Stimulated activated naive CD8-positive, alpha-beta T cell treated with anti-CD3 and anti-CD28 coated beads, Interleukin-15, Interleukin-2, amounts not matched to agents 100 U/mL and 50 U/mL, for 24 hours (primary cell): ENCODE measurements around the gene KSR1.
A peak's percentile ranks its signal among the peaks of the same experiment; 100 is the strongest.
"Not testable (repeated sequence)": the region's sequence is repeated elsewhere in the genome, so short reads cannot be mapped to it uniquely, and the experiment has no call there.

ENCODE experiments used
- ATAC-seq: fragments of 150-1000 bp; cut with Tn5 transposase; one replicate; pipeline ENCODE4 v1.10.0; 2021
- DNase-seq: peaks from one replicate; pipeline ENCODE4 v3.0.0; 2021

The KSR1 gene

DNA sequence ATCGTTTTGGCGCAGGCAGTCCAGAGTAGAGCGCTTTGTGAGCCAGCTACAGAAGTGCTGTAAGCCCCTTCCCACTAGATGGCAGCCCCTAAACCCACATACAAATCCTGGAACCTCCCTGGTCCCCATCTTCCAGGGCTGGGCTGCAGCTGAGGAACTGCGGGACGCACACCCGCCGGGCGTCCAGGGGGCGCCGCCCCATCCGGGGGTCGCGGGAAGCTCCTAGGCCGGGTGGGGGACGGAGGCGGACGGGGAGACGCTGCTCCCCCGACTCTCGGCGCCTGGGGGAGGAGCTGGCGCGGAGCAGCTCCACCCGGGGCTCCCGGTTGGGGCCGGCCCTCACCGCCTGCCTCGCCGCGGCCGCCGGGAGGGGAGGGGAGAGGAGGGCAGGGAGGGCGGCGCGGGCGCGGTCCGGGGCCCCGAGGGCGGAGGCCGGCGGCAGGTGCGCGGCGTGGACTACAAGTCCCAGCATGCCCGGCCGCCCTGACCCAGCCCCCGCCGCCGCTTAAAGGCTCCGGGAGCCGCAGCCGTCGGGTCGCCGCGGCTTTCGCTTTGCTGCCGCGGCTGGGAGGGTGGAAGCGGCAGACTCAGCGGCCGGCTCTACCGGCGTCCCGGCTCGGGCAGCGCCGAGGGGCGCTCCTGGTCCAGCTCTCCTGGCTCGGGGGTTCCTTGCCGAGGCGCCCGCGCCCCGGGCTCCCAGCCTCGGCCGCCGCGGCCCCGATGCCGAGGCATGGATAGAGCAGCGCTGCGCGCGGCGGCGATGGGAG, at the start of gene KSR1:
TSS of gene KSR1 (plus strand) at position 535 of the 767 bp plus-strand sequence. CDS start at position 731, 196 bp downstream.
- DNase-seq, result peak; percentile 88
- peak; percentile 95 for ATAC-seq

DNA sequence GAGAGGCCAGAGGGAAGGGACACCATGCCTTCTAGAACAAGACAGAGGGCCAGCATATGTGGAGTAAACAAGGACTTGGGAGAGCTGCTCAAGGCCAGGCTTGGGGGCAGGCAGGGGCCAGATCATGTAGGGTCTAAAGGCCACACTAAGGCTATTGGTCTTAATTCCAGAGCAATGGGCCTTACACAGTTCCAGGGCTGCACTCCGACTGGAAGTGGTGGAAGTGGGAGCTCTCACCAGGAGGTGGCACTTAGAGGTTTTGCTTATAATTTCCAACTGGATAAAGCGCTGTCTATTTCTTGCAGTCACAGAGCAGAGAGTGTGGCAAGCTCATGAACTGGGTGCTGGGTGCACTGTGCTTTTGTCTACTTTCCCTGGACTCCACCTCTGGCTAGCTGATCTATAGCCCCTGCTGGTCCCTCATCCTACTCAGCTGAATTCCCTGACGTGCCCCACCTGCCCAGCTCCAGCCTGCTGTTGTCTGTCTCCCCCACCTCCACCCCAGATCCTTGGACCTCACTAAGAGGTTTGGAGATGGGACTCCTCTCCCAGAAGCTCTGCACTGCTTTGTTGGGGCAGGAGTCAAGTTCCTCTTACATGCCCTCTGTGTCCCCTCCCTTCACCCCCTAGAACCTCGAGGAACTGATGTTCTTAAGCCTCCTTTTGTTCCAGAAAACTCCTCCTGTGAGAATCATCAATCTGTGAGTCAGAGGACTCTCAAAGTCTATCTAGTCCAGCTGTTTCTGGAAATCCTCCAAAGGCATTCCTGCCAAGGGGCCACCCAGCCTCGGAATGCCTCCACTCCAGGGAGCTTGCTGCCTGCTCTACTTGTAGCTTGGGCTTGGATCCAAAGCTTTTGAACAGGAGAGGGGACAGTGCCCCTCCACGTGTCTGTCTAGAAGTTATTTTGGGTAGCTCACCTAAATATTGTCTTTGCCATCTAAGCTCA, 48.1 kb upstream of the KSR1 start:
- no peak for ATAC-seq
- no peak for DNase-seq

DNA sequence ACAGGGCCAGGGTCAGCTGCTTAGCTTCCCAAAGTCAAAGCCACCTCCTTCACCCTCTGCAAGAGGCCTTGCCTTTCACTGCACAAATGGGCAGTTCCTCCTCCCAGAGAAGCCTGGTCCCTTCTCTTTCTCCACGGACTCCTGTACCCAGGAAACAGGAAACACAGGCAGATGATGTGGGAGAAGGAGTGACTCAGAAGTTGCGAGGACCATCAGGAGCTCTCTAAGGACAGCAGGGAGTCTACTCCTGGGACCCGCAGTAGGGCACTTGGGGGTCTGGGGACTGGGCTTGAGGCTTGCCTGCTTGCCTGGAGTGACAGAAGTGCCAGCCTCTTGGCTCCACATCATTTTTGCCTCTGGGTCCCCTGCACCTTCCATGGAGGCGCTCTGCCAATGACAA, 47.4 kb upstream of the KSR1 start:
- DNase-seq (no peak), ATAC-seq (no peak)

DNA sequence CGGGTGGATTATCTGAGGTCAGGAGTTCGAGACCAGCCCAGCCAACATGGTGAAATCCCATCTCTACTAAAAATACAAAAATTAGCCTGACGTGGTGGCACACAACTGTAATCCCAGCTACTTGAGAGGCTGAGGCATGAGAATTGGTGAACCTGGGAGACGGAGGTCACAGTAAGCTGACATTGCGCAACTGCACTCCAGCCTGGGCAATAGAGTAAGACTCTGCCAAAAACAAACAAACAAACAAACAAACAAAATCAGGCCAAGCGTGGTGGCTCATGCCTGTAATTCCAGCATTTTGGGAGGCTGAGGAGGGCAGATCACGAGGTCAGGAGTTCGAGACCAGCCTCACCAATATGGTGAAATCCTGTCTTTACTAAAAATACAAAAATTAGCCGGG, 44.1 kb upstream of the KSR1 start:
- DNase-seq, ATAC-seq: not testable (repeated sequence)

DNA sequence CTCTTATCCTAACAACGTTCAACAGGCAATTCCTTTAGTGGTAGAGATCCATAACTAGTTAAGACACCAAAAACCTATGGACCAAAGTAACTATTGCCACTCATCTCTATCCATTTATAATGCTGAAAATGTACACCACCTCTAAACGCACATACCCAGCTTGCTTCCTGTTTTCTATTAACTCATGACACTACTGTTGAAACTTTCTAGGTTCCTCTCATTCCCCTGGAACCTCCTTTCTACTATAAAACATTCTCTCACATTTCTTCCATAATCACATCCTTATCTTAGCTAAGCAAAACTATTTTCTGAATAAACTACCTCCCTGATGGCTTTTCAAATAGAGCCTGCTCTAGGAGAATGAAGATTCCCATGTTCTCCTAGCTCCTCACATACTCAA, 42.9 kb upstream of the KSR1 start:
- ATAC-seq, result no peak

DNA sequence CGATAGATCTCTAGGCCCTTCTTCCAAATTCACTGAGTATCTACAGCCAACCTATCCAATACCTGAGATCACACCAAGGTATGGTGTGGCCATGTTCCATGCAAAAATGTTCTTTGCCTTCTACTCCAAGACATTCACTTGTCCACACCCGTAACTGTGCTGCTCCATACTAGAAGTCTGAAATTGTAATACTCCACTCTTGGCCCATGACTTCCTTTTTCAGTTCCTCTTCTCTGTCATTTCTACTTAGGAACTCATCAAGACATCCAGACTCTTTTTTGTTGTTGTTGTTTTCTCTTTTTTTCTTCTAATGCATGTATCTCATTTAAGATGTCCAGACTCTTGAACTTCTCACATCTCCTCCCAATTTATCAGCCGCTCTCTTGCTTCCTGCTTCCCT, 42.5 kb upstream of the KSR1 start:
- DNase-seq (no peak), ATAC-seq (no peak)

More for the DNA sequence above, 42.9 kb upstream of the KSR1 start:
- no peak for DNase-seq

DNA sequence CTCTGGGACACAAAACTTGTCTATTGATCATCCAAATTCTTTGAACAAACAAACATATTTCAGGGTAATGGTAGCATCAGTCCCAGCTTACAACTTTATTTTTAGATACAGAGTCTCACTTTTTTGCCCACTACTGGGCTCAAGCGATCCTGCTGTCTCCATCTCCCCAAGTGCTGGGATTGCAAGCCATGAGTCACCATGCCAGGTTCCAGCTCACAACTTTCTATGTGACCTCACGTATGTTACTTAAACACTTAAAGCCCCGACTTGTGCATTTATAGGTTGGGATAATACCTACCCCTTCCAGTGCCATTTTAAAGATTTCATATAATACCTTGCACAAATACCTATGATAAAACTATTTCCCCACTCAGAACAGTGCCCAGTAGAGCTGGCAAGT, 42.0 kb upstream of the KSR1 start:
- ATAC-seq (no peak), DNase-seq (no peak)

DNA sequence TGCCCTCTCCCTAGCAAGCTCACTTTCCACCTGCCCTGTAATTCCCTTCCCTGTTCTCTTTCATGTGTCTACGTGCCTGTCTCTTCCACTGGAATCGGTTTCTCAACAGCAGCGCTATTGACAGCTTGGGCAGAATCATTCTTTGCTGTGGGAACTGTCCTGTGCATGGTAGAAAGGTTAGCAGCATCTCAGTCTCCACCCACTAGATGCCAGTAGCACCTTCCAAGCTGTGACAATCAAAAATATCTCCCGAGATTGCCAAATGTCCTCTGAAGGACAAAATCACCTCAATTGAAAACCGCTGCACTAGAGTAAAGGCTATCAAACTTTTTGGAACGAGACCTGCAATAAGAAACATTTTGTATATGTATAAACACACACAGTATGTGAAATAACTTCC, 41.6 kb upstream of the KSR1 start:
- ATAC-seq, result no peak
- DNase-seq, result no peak

DNA sequence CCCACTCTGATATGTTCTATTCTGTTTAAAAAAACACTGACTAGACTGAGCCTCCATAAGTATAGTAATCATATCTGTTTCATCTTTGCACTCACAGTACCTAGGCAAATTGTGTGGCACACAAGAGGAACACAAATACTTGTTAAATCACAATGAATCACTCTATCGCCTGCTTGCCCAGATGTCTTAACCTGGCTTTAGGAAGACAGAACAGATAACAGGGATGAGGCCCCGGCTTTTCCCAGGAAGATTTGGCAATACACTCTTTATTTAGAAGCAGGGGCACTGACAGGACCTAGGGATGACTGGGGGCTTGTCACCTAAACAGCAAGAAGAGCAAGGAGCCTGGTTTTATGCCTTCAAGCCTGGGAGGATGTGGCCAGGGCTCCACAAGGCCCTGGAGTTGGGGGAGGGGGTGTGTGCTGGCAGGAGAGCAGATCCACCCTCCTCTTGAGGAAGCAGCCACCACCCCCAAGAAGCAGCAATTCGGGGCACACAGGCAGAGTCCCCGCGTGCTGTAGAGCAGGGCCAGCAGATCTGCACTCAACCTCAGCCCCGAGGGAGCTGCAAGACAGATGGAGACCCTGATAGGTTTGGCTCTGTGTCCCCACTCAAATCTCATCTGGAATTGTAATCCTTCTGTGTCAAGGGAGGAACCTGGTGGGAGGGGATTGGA, 41.0 kb upstream of the KSR1 start:
- no peak for DNase-seq
- ATAC-seq, result no peak

DNA sequence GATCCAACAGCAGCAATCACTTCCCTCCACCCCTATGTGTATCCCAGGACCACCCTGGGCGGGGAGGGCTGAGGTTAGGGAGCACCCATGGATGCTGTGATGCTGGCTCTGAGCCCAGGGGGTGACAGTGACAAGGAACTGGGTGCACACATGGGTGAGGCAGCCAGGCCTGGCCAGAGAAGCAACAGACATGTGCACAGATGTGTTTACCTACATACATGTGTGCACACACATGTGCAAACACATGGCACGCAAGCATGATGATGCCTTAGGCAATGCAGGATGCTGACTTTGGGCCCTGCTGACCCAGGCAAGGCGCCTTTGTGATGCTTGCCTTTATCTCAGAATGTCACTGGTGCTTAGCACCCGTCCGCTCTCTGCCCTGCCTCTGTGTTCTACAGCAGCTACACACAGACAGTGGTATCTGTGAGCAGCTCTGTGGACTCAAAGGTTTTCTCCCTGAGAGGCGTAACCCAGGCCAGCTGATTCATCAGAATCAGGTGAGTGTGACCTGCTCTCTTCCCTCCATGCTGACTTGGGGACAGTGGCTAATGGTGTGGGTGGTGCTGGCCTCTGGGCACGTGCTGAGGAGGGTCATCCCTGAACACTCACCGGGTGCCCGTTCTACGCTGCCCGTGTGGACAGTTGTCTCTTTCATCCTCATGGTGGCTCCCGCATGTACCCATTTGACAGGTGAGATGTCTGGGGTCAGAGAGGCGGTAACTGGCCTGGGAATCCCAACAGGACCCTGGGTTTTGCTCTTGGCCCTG, 38.5 kb upstream of the KSR1 start:
- no peak for DNase-seq

DNA sequence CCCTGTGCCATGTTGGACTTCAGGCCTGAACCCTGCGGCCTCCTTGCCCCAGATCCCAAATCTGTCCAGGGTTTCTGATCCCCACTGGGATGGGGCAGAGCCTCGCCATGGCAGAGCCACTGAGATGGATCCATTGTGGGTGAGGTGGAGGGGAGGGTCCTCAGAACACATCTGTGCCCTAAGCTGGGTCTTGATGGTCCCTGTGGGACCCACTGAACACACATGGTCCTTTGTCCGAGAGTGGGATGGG, 38.0 kb upstream of the KSR1 start:
- DNase-seq (no peak), ATAC-seq (no peak)

More for the DNA sequence above, 38.5 kb upstream of the KSR1 start:
- ATAC-seq, result no peak

DNA sequence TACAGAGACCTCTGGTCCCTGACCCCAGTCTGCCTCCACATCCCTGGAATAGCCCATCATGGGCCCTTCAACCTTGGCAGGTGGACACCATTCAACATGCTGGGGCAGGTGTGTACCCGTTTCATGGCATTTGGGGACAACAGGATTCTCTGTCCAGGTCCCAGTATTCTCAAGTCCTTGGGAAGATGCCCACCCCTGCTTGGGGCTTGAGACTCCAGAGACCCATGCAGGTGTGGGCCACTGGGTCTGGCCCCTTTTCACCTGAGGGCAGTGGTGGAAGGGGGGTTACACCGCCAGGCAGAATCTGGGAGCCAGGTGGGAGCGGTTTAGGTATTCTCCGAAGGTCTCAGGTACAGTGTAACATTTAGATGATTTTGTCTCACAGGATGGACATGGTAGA, 37.1 kb upstream of the KSR1 start:
- no peak for DNase-seq
- no peak for ATAC-seq

DNA sequence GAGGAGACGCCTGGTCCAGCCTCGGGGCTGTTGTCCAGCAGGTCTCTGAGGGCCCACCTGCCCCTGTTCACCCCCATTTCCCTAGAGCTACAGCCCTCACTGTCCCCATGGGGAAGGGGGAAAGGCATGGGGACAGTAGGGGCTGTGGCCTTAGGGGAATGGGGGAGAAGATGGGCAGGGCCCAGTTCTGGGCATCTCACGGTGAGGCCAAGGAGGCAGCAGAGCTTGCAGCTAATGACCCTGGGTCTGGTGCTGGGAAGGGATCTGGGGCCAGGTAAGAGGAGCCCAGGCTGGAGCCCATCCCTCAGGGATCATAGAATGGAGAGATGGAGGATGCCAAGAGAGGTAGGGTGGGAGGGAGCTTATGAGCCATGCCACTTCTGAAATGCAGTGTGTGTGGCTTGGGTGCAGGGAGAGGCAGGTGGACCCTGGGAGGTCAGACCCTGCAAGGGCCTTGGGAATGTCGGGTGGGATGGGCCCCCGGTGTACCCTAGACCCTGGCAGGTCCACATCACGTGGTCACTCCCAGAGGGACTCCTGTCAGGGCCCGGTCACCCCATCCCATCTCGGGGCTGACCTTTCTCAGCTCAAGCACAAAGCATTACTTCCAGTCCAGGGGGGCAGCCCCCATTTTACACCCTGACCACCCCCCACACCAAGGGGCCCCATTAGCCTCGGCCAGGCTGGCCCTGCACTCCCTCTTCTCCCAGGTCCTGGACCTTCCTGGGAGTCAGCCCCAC, 35.9 kb upstream of the KSR1 start:
- no peak for ATAC-seq
- DNase-seq, result no peak

DNA sequence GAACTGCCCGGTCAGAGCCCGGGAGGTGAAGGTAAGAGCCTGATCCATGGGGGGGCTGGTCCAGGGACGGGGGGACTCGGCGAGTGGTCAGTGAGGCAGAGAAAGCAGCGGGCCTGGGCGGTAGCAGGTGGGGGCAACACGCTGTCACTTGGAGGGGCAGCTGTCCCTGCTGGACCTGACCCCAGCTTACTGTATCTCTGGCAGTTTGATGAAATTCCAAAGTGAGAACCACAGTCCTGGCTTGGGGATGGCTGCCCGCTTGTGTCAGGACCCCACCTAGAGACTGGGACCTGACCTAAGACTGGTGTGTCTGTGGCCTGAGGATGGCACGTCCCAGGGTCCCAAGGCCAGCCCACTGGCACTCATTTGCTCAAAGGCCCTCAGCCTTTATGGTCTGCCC, 35.1 kb upstream of the KSR1 start:
- ATAC-seq, result no peak
- no peak for DNase-seq

DNA sequence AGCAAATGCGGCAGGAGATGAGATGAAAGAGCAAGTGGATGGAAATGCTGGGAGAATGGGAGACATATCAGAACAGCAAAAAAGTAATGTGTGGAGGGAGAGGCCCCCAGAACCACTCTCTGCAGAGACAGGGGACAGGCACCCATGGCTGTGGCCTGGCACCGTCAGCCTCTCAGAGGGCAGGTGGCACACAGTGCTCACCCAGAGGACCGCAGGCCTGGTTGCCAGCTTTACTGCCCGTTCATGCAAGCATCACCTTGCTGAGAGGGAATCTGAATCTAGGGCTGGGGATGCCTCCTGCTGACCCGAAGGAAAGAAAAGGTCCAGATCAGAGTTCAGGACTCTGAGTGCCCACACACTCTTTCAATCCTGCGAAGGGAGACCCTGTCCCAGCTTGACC, 34.6 kb upstream of the KSR1 start:
- DNase-seq, ATAC-seq: not testable (repeated sequence)

DNA sequence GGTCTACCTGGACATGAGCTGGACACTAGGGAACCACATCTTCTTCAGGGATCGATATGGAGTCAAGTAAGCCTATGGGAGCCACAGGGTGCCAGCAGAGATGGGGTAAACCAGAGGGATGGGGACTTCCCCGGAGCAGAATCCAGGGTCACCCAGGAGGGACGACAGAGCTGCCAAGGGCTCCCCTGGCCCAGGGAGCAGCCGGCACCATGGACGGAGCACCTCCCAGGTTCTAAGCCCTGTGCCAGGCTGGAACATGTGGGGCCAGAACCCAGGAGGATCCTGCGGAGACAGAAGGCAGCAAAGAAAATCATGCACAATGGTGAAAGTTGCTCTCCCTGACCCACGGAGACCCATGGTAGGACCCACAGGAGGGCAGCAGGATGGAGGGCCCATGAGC, 33.6 kb upstream of the KSR1 start:
- DNase-seq (no peak), ATAC-seq (no peak)

DNA sequence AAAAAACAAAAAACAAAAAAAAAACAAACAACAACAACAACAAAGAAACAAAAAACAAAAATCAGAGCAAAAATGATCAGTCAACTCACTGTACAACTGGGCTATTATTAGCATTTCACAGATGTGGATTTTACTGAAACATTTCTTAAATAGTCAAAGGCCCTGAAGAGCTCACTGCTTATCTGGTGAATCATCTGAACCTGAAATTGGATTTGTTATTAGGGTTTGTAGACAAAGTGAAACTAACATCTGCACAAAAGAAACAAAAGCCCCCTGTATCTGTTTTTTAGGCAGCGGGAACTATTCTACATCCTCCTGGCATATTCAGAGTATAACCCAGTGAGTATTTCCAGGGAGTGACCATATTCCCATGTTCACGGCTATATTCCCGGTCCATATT, 32.6 kb upstream of the KSR1 start:
- no peak for DNase-seq
- ATAC-seq, result no peak

DNA sequence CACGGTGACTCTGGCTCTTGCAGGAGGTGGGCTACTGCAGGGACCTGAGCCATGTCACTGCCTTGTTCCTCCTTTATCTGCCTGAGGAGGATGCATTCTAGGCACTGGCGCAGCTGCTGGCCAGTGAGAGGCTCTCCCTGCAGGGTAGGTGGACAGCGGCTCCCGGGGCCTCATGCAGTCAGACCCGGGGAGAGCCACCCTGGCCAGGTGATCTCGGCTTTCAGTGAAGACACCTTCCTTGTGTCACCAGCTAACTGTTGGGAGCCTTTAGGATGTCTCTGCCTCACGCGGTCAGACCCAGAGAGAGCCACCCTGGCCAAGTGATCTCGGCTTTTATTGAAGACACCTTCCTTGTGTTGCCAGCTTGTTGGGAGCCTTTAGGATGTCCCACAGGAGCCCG, 31.7 kb upstream of the KSR1 start:
- DNase-seq, result no peak

DNA sequence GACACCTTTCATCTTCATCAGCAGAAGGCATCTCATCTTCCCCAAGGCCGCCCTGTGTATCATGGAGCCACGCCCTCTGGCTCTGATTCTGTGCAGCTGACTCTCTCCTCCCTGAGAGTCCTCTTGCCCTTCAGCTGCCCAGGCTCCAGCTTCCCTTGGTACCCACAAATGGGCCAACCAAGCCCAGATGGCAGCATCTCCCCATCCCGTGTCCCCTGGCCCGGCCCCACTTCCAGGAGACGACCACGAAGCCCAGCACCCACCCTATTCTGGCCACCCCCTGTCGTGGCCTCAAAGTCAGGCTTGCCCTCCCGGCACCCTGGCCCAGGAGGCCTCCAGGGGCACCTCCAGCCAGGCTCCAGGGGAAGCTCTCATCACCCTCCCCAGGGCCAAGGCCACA, 31.3 kb upstream of the KSR1 start:
- DNase-seq (no peak), ATAC-seq (no peak)

More for the DNA sequence above, 31.7 kb upstream of the KSR1 start:
- ATAC-seq, result no peak

DNA sequence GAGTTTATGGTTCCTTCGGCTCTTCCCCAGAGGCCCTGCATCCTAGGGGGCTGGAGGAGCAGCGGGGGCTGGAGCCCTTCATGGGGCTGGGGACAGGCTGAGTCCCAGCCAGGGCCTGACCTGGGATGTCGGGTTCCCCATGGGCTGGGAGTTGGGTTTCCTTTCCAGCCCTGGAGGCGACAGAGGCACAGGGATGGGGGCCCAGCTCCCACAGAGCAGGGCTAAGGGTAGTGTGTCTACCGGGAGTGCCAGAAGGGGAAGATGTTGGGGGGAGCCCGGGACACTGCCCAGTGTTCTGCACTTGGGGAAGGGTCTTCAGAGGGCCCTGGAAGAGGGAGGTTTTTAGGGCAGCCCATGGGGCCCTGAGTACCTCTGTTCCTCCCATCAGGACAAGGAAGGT, 30.7 kb upstream of the KSR1 start:
- ATAC-seq, DNase-seq: not testable (repeated sequence)

DNA sequence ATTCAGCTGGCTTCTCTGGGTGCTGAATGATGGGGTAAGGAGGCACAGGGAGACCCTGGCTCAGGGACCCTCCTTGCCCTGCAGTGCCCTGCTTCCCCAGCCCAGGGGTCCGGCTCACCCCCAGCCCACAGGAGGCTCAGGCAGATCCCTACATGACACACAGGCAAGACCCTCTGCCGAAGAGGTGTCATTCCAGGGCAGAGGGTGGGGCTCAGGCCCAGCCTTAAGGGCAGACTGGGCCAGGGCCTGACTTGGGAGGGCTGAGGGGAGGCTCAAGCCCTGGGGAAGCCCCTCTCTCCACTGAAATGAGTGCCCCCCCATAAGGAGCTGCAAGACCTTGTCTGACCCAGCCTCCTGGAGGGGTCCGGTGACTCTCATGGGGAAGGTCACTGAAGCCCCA, 30.3 kb upstream of the KSR1 start:
- no peak for ATAC-seq
- no peak for DNase-seq
